Esophagus muscularis mucosa (tissue), 4 donors: ENCODE data around the gene OSBPL10. TPM values are rescaled to one million over a fixed set of nuclear protein-coding genes. Genes with fewer than 3 reads are reported as not detected.
"Not testable (repeated sequence)": the region's sequence is repeated elsewhere in the genome, so short reads cannot be mapped to it uniquely, and the experiment has no call there.

Source experiments
- DNase-seq: peaks from one replicate; pipeline ENCODE4 v3.0.0-alpha.2; 2017; ENCODE audit errors: extremely low spot score
- H3K27ac ChIP-seq, 4 donors: fragments of 200-600 bp; sonication (generic); replicated peaks in 1 of 4; 1 replicate in 3 of 4; 2 replicates in 1 of 4; pipeline ENCODE4 v1.5.1; 2016 to 2019; ENCODE audit warnings: mild to moderate bottlenecking in 1 of 4
- H3K27me3 ChIP-seq, 4 donors: fragments of 200-600 bp; sonication (generic); one replicate each; pipeline versions ENCODE4 v1.5.1 to v1.6.0; 2016 to 2019
- H3K36me3 ChIP-seq, 4 donors: fragments of 200-600 bp; sonication (generic); one replicate each; pipeline ENCODE4 v1.5.1; 2016 to 2019
- H3K4me1 ChIP-seq, 4 donors: fragments of 200-600 bp; sonication (generic); one replicate each; pipeline ENCODE4 v1.5.1; 2016 to 2019
- H3K4me3 ChIP-seq, 4 donors: fragments of 200-600 bp; sonication (generic); 1 replicate in 2 of 4; 2 replicates in 2 of 4; pipeline ENCODE4 v1.5.1; 2016 to 2019; ENCODE audit warnings: mild to moderate bottlenecking in 4 of 4, moderate library complexity in 1 of 4
- H3K9me3 ChIP-seq, 4 donors: fragments of 200-600 bp; sonication (generic); 1 replicate in 3 of 4; 2 replicates in 1 of 4; pipeline ENCODE4 v1.5.1; 2016 to 2019
- CTCF ChIP-seq, 3 experiments: fragments of 200-600 bp in 2 of 3; fragments of 450-650 bp in 1 of 3; sonication (generic) in 2 of 3; IDR thresholded peaks; one replicate each; pipeline ENCODE4 v1.5.1; 2017 to 2019; ENCODE audit warnings: antibody characterized with exemption in 3 of 3, mild to moderate bottlenecking in 2 of 3, moderate library complexity in 1 of 3
- EP300 ChIP-seq: sonication (generic); formaldehyde crosslinking; IDR thresholded peaks from one replicate; pipeline ENCODE4 v1.6.1; 2017; ENCODE audit warnings: antibody characterized with exemption
- POLR2A ChIP-seq: fragments of 450-650 bp; IDR thresholded peaks from one replicate; pipeline ENCODE4 v1.6.1; 2017; ENCODE audit warnings: antibody characterized with exemption, moderate library complexity, mild to moderate bottlenecking, low read depth
- POLR2AphosphoS5 ChIP-seq, 2 donors: sonication (generic); formaldehyde crosslinking; IDR thresholded peaks; one replicate each; pipeline ENCODE4 v1.6.1; 2017; ENCODE audit warnings: antibody characterized with exemption in 2 of 2
- WGBS: methylation state at CpG from one replicate; pipeline ENCODE4 v1.1.5; 2018; 5-methylcytosine and 5-hydroxymethylcytosine counted together
- intact Hi-C: fragments of 100-400 bp; cut with DNase I; formaldehyde crosslinking; loops from one replicate; pipeline ENCODE4 v1.15.1; 2023
- total RNA-seq, 4 donors: library from RNA; depleted of rRNA; stranded (reverse); fragments of >200 nt; gene quantifications; one replicate each; pipeline versions ENCODE4 v1.1.0 to v1.2.1, GENCODE V29; 2016

Gene OSBPL10
- total RNA-seq, 4 donors from 2014 or later, result 6.3 to 12.2 (median 7.6) TPM

DNA sequence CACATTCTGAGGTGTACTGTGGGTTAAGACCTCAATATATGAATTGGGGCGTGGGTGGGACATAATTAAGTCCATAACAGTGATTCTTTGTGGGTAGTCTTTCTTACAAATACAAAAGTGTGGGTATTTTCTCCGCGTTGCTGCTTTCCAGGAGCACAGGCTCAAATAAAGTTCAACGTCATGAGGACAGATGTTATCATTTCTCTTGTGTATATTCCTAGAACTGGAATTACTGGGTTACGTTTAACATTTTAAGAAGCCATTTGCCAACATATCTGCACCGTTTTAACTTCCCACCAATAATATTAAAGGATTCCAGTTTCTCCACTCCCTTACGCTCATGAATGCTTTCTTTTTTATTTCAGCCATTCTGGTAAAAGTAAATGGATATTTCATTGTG, 40.1 kb upstream of the OSBPL10 start:
- DNase-seq, result no peak
- intact Hi-C loops, result no loop called here
- WGBS, result 85% methylated on average over 7 of the region's 7 CpGs
- Histone ChIP-seq H3K36me3 (no peaks in the 10 kb centered on the region), H3K27me3 (no peaks in the 10 kb centered on the region), H3K9me3 (no peaks in the 10 kb centered on the region), H3K4me3 (no peak overlapping the region), H3K27ac (no peak overlapping the region), H3K4me1 (peaks cover 0 to 20% (median 15%) of the 10 kb centered on the region in 4 donors)
- TF ChIP-seq POLR2A, result no peak
- TF ChIP-seq POLR2AphosphoS5 (IDR thresholded peaks at IDR 0.05), result no peak
- TF ChIP-seq CTCF (IDR thresholded peaks at IDR 0.05), result no peak
- no peak for TF ChIP-seq EP300

DNA sequence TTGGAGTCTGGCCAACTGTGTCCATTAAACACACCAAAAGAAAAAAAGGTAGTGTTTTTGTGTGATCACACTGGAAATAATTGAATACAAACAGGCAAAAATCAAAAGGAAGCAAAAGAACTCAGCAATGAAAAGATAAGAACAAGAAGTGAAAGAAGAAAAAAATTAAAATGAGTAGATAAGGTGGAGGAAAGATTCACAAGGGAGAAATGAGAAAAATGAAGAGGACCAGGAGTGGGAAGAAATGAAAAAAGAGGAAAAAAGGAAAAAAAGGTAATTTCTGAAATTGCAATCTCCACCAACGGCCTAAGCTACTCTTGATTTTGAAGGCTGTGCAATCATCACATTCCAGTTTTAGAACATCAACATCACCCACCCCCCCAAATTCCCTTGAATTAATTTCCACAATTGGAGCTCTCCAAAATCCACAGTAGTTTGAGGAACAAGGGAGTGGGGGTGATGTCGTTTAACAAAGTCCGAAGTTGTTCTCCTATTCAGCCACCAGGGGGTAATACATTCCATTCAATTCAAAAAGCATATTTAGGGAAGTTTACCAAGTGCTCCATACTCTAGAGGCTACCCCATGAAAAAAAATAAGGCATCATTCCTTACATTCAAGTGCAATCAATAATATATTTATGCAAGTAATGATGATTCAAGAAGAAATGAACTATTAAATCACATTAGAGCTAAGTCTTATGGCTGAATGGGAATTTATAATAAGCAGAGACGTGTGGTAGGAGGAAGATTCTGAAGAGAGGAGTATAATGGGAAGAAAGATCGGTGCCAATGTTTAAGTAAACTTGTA, 37.9 kb upstream of the OSBPL10 start:
- WGBS, result 49% methylated on average over 5 of the region's 5 CpGs
- Histone ChIP-seq H3K4me3 (no peak overlapping the region), H3K36me3 (no peaks in the 10 kb centered on the region), H3K9me3 (no peaks in the 10 kb centered on the region), H3K27me3 (no peaks in the 10 kb centered on the region), H3K4me1 (peaks cover 0 to 20% (median 15%) of the 10 kb centered on the region in 4 donors), H3K27ac (no peak overlapping the region)
- intact Hi-C loops, result loop anchor here (1.0 kb wide), 1 partner anchor 125 kb away; no protein-coding TSS in a partner anchor
- TF ChIP-seq POLR2A, result no peak
- peak; percentile 76 to 82 (median 77) for TF ChIP-seq CTCF (IDR thresholded peaks at IDR 0.05)
- no peak for DNase-seq

GRCh38 chr3:32017286-32017685, 36.2 kb upstream of the OSBPL10 start:
- WGBS, result 85% methylated on average over 3 of the region's 3 CpGs
- intact Hi-C loops, result no loop called here
- Histone ChIP-seq H3K4me3 (no peak overlapping the region), H3K27ac (no peak overlapping the region), H3K27me3 (no peaks in the 10 kb centered on the region), H3K9me3 (no peaks in the 10 kb centered on the region), H3K4me1 (peaks cover 0 to 20% (median 15%) of the 10 kb centered on the region in 4 donors), H3K36me3 (no peaks in the 10 kb centered on the region)
- DNase-seq, result no peak
- TF ChIP-seq POLR2A (no peak), POLR2AphosphoS5 (IDR thresholded peaks at IDR 0.05) (no peak), EP300 (no peak), CTCF (IDR thresholded peaks at IDR 0.05) (no peak)

DNA sequence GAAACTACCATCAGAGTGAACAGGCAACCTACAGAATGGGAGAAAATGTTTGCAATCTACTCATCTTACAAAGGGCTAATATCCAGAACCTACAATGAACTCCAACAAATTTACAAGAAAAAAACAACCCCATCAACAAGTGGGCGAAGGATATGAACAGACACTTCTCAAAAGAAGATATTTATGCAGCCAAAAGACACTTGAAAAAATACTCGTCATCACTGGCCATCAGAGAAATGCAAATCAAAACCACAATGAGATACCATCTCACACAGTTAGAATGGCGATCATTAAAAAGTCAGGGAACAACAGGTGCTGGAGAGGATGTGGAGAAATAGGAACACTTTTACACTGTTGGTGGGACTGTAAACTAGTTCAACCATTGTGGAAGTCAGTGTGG, 34.6 kb upstream of the OSBPL10 start:
- H3K4me3 ChIP-seq, H3K9me3 ChIP-seq, H3K36me3 ChIP-seq, DNase-seq, H3K27ac ChIP-seq, intact Hi-C loops, H3K27me3 ChIP-seq: not testable (repeated sequence)
- 88% methylated on average over 3 of the region's 3 CpGs for WGBS
- H3K4me1 ChIP-seq, result peaks cover 0 to 20% (median 15%) of the 10 kb centered on the region in 4 donors

DNA sequence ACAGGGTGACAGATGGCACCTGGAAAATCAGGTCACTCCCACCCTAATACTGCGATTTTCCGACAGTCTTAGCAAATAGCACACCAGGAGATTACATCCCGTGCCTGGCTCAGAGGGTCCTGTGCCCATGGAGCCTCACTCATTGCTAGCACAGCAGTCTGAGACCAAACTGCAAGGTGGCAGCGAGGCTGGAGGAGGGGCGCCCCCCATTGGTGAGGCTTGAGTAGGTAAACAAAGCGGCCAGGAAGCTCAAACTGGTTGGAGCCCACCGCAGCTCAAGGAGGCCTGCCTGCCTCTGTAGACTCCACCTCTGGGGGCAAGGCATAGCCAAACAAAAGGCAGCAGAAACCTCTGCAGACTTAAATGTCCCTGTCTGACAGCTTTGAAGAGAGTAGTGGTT, 29.6 kb upstream of the OSBPL10 start:
- H3K4me1 ChIP-seq, H3K27me3 ChIP-seq, H3K36me3 ChIP-seq, intact Hi-C loops, H3K9me3 ChIP-seq, H3K27ac ChIP-seq, DNase-seq, H3K4me3 ChIP-seq: not testable (repeated sequence)
- WGBS, result 93% methylated on average over 5 of the region's 7 CpGs

GRCh38 chr3:32009957-32010356, 28.9 kb upstream of the OSBPL10 start:
- 82% methylated on average over 2 of the region's 2 CpGs for WGBS
- intact Hi-C loops, result no loop called here
- H3K4me3 ChIP-seq, result no peak overlapping the region
- no peaks in the 10 kb centered on the region for H3K4me1 ChIP-seq
- no peak for DNase-seq
- TF ChIP-seq POLR2A, result no peak
- TF ChIP-seq CTCF (IDR thresholded peaks at IDR 0.05), result no peak
- no peak for TF ChIP-seq EP300
- no peak for TF ChIP-seq POLR2AphosphoS5 (IDR thresholded peaks at IDR 0.05)
- no peak overlapping the region for H3K27ac ChIP-seq
- H3K9me3 ChIP-seq, result no peaks in the 10 kb centered on the region
- no peaks in the 10 kb centered on the region for H3K27me3 ChIP-seq
- no peaks in the 10 kb centered on the region for H3K36me3 ChIP-seq
